GM19328 (cell line): Measurements from ENCODE around the gene NTN3.

Experiments
- ATAC-seq: cut with Tn5 transposase; IDR thresholded peaks from one replicate; pipeline ENCODE4 v1.9.1; 2021; ENCODE audit warnings: mild to moderate bottlenecking, moderate library complexity; ENCODE audit not compliant: unreplicated experiment

NTN3 gene

GRCh38 chr16:2495041-2495440, 23.9 kb downstream of the NTN3 start:
- no peak for ATAC-seq

- no peak for ATAC-seq
These were observed 25.4 kb downstream of the NTN3 start for GRCh38 chr16:2496223-2497115.

GRCh38 chr16:2497116-2497630, 26.1 kb downstream of the NTN3 start:
- ATAC-seq = no peak

- ATAC-seq = no peak
These were observed 26.8 kb downstream of the NTN3 start for GRCh38 chr16:2497695-2498484.

- ATAC-seq = no peak
These were observed 27.6 kb downstream of the NTN3 start for GRCh38 chr16:2498531-2499253.

- no peak for ATAC-seq
These were observed 28.4 kb downstream of the NTN3 start for GRCh38 chr16:2499454-2499853.

GRCh38 chr16:2499890-2500429, 28.9 kb downstream of the NTN3 start:
- no peak for ATAC-seq

GRCh38 chr16:2500430-2500917, 29.4 kb downstream of the NTN3 start:
- no peak for ATAC-seq

GRCh38 chr16:2500918-2501750, 30.0 kb downstream of the NTN3 start:
- no peak for ATAC-seq

- no peak for ATAC-seq
These were observed 31.1 kb downstream of the NTN3 start for GRCh38 chr16:2501946-2502895.

- no peak for ATAC-seq
These were observed 34.6 kb downstream of the NTN3 start for GRCh38 chr16:2505695-2506094.

GRCh38 chr16:2507052-2507659, 36.1 kb downstream of the NTN3 start:
- no peak for ATAC-seq

GRCh38 chr16:2507665-2508064, 36.6 kb downstream of the NTN3 start:
- no peak for ATAC-seq

GRCh38 chr16:2508722-2509400, 37.8 kb downstream of the NTN3 start:
- no peak for ATAC-seq

GRCh38 chr16:2511128-2511800, 40.2 kb downstream of the NTN3 start:
- ATAC-seq = no peak

GRCh38 chr16:2511996-2512734, 41.1 kb downstream of the NTN3 start:
- no peak for ATAC-seq
